Caco-2 (cell line): ENCODE measurements around the gene ZBTB7A. TPM values are rescaled to one million over a fixed set of nuclear protein-coding genes. Genes with fewer than 3 reads are reported as not detected.
"Not testable (repeated sequence)": the region's sequence is repeated elsewhere in the genome, so short reads cannot be mapped to it uniquely, and the experiment has no call there.

Experiments
- BruUV-seq: library from RNA; stranded (reverse); fragments of 400-500 nt; replicated peaks from 2 replicates; lab custom pipeline; 2021; lab: Mats Ljungman, UMichigan
- CTCF ChIA-PET: fragments of 300-600 bp; sonication (Branson Sonifier 250); formaldehyde crosslinking; loops from one replicate; lab custom pipeline; 2022; ENCODE audit warnings: antibody characterized with exemption; lab: Charles Lee
- POLR2A ChIA-PET: fragments of 300-600 bp; sonication (Branson Sonifier 250); formaldehyde crosslinking; loops from one replicate; lab custom pipeline; 2022; ENCODE audit warnings: antibody characterized with exemption; lab: Charles Lee
- DNase-seq, 2 experiments: peaks; one replicate each; pipeline versions ENCODE4 v3.0.0 to v3.0.0-alpha.2; 2020 to 2022
- H3K27me3 ChIP-seq: replicated peaks from 2 replicates; pipeline ENCODE4 v1.6.0; 2011; ENCODE audit warnings: low read length; ENCODE audit not compliant: control insufficient read depth, insufficient read depth
- H3K36me3 ChIP-seq: 2 replicates; pipeline ENCODE4 v1.5.1; 2011; ENCODE audit warnings: low read length; ENCODE audit not compliant: control insufficient read depth, insufficient read depth
- H3K4me1 ChIP-seq: fragments of 250-450 bp; sonication (Bioruptor Pico); 2 replicates; pipeline ENCODE4 v1.5.1; 2020; ENCODE audit warnings: mild to moderate bottlenecking
- H3K4me3 ChIP-seq: 2 replicates; pipeline ENCODE4 v1.5.1; 2011; ENCODE audit warnings: low read depth, mild to moderate bottlenecking, control low read depth, low read length
- H3K9me3 ChIP-seq: fragments of 250-450 bp; sonication (Bioruptor Pico); 2 replicates; pipeline ENCODE4 v1.5.1; 2020; ENCODE audit warnings: mild to moderate bottlenecking, moderate library complexity
- H3K27ac Mint-ChIP-seq: one replicate; pipeline ENCODE4 v1.8.0; 2022; ENCODE audit warnings: mixed read lengths; ENCODE audit not compliant: unreplicated experiment
- H3K27me3 Mint-ChIP-seq: one replicate; pipeline ENCODE4 v1.8.0; 2022; ENCODE audit warnings: mixed read lengths; ENCODE audit not compliant: insufficient read depth, unreplicated experiment
- H3K36me3 Mint-ChIP-seq: one replicate; pipeline ENCODE4 v1.8.0; 2022; ENCODE audit warnings: mild to moderate bottlenecking, mixed read lengths; ENCODE audit not compliant: insufficient read depth, unreplicated experiment
- H3K4me1 Mint-ChIP-seq: one replicate; pipeline ENCODE4 v1.8.0; 2022; ENCODE audit warnings: low read depth, mixed read lengths; ENCODE audit not compliant: unreplicated experiment
- H3K4me3 Mint-ChIP-seq: one replicate; pipeline ENCODE4 v1.8.0; 2022; ENCODE audit warnings: mild to moderate bottlenecking, moderate library complexity, mixed read lengths; ENCODE audit not compliant: unreplicated experiment
- H3K9me3 Mint-ChIP-seq: one replicate; pipeline ENCODE4 v1.8.0; 2022; ENCODE audit warnings: mixed read lengths; ENCODE audit not compliant: unreplicated experiment
- CTCF ChIP-seq, 2 experiments: fragments of 200-600 bp in 1 of 2; IDR thresholded peaks; 1 replicate in 1 of 2; 2 replicates in 1 of 2; pipeline versions ENCODE4 v1.5.1 to v1.8.0; 2011 to 2022; ENCODE audit warnings: antibody characterized with exemption in 1 of 2, control low read depth in 1 of 2, inconsistent platforms in 1 of 2, low read depth in 1 of 2, low read length in 1 of 2, mild to moderate bottlenecking in 1 of 2, moderate library complexity in 1 of 2; ENCODE audit not compliant: insufficient read depth in 1 of 2, severe bottlenecking in 1 of 2, unreplicated experiment in 1 of 2
- intact Hi-C: fragments of 100-400 bp; cut with micrococcal nuclease; formaldehyde crosslinking; loops from one replicate; pipeline ENCODE4 v1.10.0; 2022; ENCODE audit not compliant: unreplicated experiment
- total RNA-seq: library from RNA; stranded (reverse); gene quantifications from 2 replicates; pipeline ENCODE4 v1.2.3, GENCODE V29; 2022

Gene ZBTB7A
- total RNA-seq, 1 experiment from 2014 or later, result 11.9 TPM

GRCh38 chr19:4012092-4012974, 54.4 kb downstream of the ZBTB7A start:
- Mint-ChIP-seq H3K36me3 (peaks cover 26% of the 10 kb centered on the region), H3K9me3 (no peaks in the 10 kb centered on the region), H3K4me3 (no peak overlapping the region), H3K27me3 (no peaks in the 10 kb centered on the region), H3K27ac (no peak overlapping the region), H3K4me1 (peaks cover 5% of the 10 kb centered on the region)
- Histone ChIP-seq H3K9me3 (no peaks in the 10 kb centered on the region), H3K27me3 (no peaks in the 10 kb centered on the region), H3K4me1 (no peaks in the 10 kb centered on the region), H3K4me3 (no peak overlapping the region), H3K36me3 (peaks cover 1% of the 10 kb centered on the region)
- TF ChIP-seq CTCF (IDR thresholded peaks at IDR 0.05; ENCODE audit: insufficient read depth in 1 of 2, low read depth in 1 of 2, low read length in 1 of 2, severe bottlenecking in 1 of 2, unreplicated experiment in 1 of 2), result no peak
- intact Hi-C loops, result no loop called here
- ChIA-PET CTCF (interaction anchor here (0.5 kb wide), 1 partner anchor 1314 kb away, joined by 5 read pairs; no protein-coding TSS in a partner anchor), POLR2A (no interaction called here)
- BruUV-seq, result no TSS peak
- DNase-seq, result no peak

GRCh38 chr19:4011430-4011829, 55.3 kb downstream of the ZBTB7A start:
- H3K4me1 Mint-ChIP-seq, CTCF ChIA-PET, DNase-seq, H3K9me3 Mint-ChIP-seq, H3K4me1 ChIP-seq, H3K4me3 Mint-ChIP-seq, BruUV-seq, H3K4me3 ChIP-seq, H3K9me3 ChIP-seq, intact Hi-C loops, H3K27ac Mint-ChIP-seq, POLR2A ChIA-PET, H3K27me3 Mint-ChIP-seq, H3K27me3 ChIP-seq, H3K36me3 ChIP-seq: not testable (repeated sequence)
- peaks cover 26% of the 10 kb centered on the region for H3K36me3 Mint-ChIP-seq

- DNase-seq, result no peak
- TF ChIP-seq CTCF (IDR thresholded peaks at IDR 0.05; ENCODE audit: insufficient read depth in 1 of 2, low read depth in 1 of 2, low read length in 1 of 2, severe bottlenecking in 1 of 2, unreplicated experiment in 1 of 2), result no peak
- no TSS peak for BruUV-seq
- intact Hi-C loops, result no loop called here
- no peak overlapping the region for H3K27ac Mint-ChIP-seq
- CTCF ChIA-PET, result no interaction called here
- peaks cover 24% of the 10 kb centered on the region for H3K36me3 Mint-ChIP-seq
- Histone ChIP-seq H3K4me1 (peaks cover 4% of the 10 kb centered on the region; the same call in 1 of the 2 replicates), H3K27me3 (no peaks in the 10 kb centered on the region), H3K4me3 (no peak overlapping the region), H3K36me3 (peaks cover 1% of the 10 kb centered on the region), H3K9me3 (no peaks in the 10 kb centered on the region)
- no peak overlapping the region for H3K4me3 Mint-ChIP-seq
- peaks cover 5% of the 10 kb centered on the region for H3K4me1 Mint-ChIP-seq
- H3K9me3 Mint-ChIP-seq, result no peaks in the 10 kb centered on the region
- POLR2A ChIA-PET, result no interaction called here
- no peaks in the 10 kb centered on the region for H3K27me3 Mint-ChIP-seq
These were observed 55.9 kb downstream of the ZBTB7A start for GRCh38 chr19:4010808-4011110.
